Measurements from ENCODE around the gene VOPP1. TPM values are rescaled to one million over a fixed set of nuclear protein-coding genes. Genes with fewer than 3 reads are reported as not detected.

The VOPP1 gene
- total and polyA plus RNA-seq, 2 of the 13 experiments (the other 11 are each of a cell fraction or from before 2014, with no cell fraction given): 21.8 to 55.3 TPM

- TF ChIP-seq RFX1 (IDR thresholded peaks at IDR 0.05) (no peak), THAP9 (CRISPR knock-in tag; IDR thresholded peaks at IDR 0.05; ENCODE audit: borderline replicate concordance) (no peak), ZNF20 (CRISPR knock-in tag; IDR thresholded peaks at IDR 0.05) (no peak)
These were observed 33.8 kb downstream of the VOPP1 start (continued) for GRCh38 chr7:55538538-55538937.

DNA sequence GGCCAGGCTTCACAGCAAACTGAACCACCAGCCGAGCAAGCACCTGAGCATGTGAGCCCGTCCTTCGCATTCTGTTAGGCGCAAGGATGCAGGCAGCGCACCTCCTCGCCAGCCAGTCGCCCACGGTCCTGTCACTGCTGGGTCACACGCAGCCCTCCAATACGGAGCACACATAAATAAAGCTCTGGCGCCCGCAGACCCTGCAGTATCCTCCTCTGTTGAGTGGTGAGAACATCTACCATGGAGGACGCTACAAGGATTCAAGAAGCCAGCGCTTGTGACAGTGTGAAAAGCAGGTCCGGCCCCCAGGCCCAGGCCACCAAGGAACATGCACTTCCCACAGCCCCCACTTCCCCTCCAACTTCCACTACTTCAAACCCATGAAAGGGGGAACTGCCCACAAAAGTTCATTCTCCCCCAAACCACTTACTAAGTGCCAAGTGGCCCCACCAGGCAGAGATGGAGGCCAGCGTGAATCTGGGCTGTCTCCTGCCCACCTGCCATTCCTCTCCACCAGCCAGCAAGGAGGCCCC lies 34.8 kb downstream of the VOPP1 start:
- WGBS (ENCODE audit: low lambda C conversion rate): 100% methylated on average over 12 of the region's 16 CpGs
- Histone ChIP-seq H3K36me3 (replicated peaks in 1 of 2; ENCODE audit: control insufficient read depth in 1 of 2, insufficient read depth in 2 of 2, low read length in 2 of 2) (peaks cover 0 to 3% of the 10 kb centered on the region in 2 experiments; a peak in 1 of 5 replicates), H3K27me3 (ENCODE audit: control insufficient read depth in 1 of 2, insufficient read depth in 2 of 2, low read length in 2 of 2) (no peaks in the 10 kb centered on the region), H3K4me3 (replicated peaks in 1 of 3; ENCODE audit: insufficient read depth in 1 of 3, low read depth in 2 of 3, low read length in 3 of 3) (no peak overlapping the region), H3K4me2 (ENCODE audit: low read depth, low read length) (no peak overlapping the region), H2AFZ (ENCODE audit: low read length) (no peak overlapping the region), H3K4me1 (ENCODE audit: insufficient read depth, low read length) (peaks cover 53% of the 10 kb centered on the region), H4K20me1 (ENCODE audit: insufficient read depth, low read length) (peaks cover 7% of the 10 kb centered on the region), H3K9me3 (ENCODE audit: low read length) (no peaks in the 10 kb centered on the region), H3K27ac (ENCODE audit: extremely low read length, insufficient read depth, low read length) (no peak overlapping the region), H3K79me2 (ENCODE audit: insufficient read depth, low read length) (peaks cover 43% of the 10 kb centered on the region), H3K9ac (ENCODE audit: insufficient read depth, low read depth, low read length) (no peak overlapping the region)
- FAIRE-seq: no peak
- ChIA-PET CTCF (ENCODE audit: low intra/inter-chr PET ratio, low total read pairs) (no interaction called here), POLR2A (no interaction called here)
- intact Hi-C loops (cut with micrococcal nuclease; ENCODE audit: unreplicated experiment) (no loop called here), in situ Hi-C loops (cut with HindIII; ENCODE audit: extremely low pct_ligation_motif_present, low pct_unique_long_range_greater_than_20kb) (no loop called here)
- no peak for TF ChIP-seq GRHL1 (CRISPR knock-in tag; conservative IDR thresholded peaks at IDR 0.05)
- no peak for TF ChIP-seq SRSF9 (IDR thresholded peaks at IDR 0.05; ENCODE audit: borderline replicate concordance, insufficient read depth, low read depth, low read length, poor library complexity, severe bottlenecking)
- no peak for TF ChIP-seq NR3C1 (CRISPR knock-in tag; IDR thresholded peaks at IDR 0.05)
- TF ChIP-seq, protein P1, sequence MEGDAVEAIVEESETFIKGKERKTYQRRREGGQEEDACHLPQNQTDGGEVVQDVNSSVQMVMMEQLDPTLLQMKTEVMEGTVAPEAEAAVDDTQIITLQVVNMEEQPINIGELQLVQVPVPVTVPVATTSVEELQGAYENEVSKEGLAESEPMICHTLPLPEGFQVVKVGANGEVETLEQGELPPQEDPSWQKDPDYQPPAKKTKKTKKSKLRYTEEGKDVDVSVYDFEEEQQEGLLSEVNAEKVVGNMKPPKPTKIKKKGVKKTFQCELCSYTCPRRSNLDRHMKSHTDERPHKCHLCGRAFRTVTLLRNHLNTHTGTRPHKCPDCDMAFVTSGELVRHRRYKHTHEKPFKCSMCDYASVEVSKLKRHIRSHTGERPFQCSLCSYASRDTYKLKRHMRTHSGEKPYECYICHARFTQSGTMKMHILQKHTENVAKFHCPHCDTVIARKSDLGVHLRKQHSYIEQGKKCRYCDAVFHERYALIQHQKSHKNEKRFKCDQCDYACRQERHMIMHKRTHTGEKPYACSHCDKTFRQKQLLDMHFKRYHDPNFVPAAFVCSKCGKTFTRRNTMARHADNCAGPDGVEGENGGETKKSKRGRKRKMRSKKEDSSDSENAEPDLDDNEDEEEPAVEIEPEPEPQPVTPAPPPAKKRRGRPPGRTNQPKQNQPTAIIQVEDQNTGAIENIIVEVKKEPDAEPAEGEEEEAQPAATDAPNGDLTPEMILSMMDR (CRISPR knock-in tag; IDR thresholded peaks at IDR 0.05): no peak
- TF ChIP-seq IKZF4 (CRISPR knock-in tag; IDR thresholded peaks at IDR 0.05; ENCODE audit: borderline replicate concordance, low read depth, not compliant biosample characterization): no peak
- TF ChIP-seq NFE2 (CRISPR knock-in tag; IDR thresholded peaks at IDR 0.05): no peak
- TF ChIP-seq U2AF2 (IDR thresholded peaks at IDR 0.05; ENCODE audit: low read depth, low read length): no peak
- no peak for TF ChIP-seq ZNF761 (CRISPR knock-in tag; conservative IDR thresholded peaks at IDR 0.05)
- TF ChIP-seq SMAD9 (CRISPR knock-in tag; IDR thresholded peaks at IDR 0.05): no peak
- no peak for TF ChIP-seq ZNF17 (CRISPR knock-in tag; IDR thresholded peaks at IDR 0.05)
- no peak for TF ChIP-seq SNAPC2 (CRISPR knock-in tag; IDR thresholded peaks at IDR 0.05)
- BruUV-seq (replicated peaks): no TSS peak
- no peak for DNase-seq (ENCODE audit: low spot score)
- ATAC-seq: no peak

Measured in HepG2 (cell line).